ENCODE measurements around the gene FGD2.

FGD2 gene

DNA sequence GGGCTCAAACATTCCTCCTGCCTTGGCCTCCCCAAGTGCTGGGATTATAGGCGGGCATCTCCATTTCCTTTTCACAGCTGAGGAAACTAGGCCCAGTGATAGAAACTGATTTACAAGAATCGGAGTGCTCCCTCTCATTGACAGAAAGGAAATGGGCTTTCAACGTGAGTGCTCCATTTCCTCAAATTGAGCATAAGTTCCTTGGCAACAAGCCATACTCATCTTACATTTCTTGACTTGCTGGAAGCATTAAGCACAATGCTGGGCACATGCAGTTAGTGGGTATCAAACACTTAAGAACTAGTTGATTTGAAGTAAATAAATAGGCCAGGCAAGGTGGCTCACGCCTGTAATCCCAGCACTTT lies 54.7 kb downstream of the FGD2 start:
- no peaks in the 10 kb centered on the region for H4K20me1 ChIP-seq (ENCODE audit: insufficient read depth, low read length)
- H2AFZ ChIP-seq (ENCODE audit: low read length) = no peak overlapping the region
- H3K27me3 ChIP-seq (ENCODE audit: insufficient read depth, low read length) = no peaks in the 10 kb centered on the region
- H3K9ac ChIP-seq (ENCODE audit: low read length) = no peak overlapping the region
- no peak overlapping the region for H3K27ac ChIP-seq (ENCODE audit: low read depth, low read length, poor library complexity, severe bottlenecking)
- H3K36me3 ChIP-seq (ENCODE audit: insufficient read depth, low read length) = no peaks in the 10 kb centered on the region
- H3K9me2 ChIP-seq (ENCODE audit: low read depth, low read length) = no peaks in the 10 kb centered on the region
- TF ChIP-seq EZH2 (IDR thresholded peaks at IDR 0.05; ENCODE audit: borderline replicate concordance, low read length) = no peak
- TF ChIP-seq, protein P1, sequence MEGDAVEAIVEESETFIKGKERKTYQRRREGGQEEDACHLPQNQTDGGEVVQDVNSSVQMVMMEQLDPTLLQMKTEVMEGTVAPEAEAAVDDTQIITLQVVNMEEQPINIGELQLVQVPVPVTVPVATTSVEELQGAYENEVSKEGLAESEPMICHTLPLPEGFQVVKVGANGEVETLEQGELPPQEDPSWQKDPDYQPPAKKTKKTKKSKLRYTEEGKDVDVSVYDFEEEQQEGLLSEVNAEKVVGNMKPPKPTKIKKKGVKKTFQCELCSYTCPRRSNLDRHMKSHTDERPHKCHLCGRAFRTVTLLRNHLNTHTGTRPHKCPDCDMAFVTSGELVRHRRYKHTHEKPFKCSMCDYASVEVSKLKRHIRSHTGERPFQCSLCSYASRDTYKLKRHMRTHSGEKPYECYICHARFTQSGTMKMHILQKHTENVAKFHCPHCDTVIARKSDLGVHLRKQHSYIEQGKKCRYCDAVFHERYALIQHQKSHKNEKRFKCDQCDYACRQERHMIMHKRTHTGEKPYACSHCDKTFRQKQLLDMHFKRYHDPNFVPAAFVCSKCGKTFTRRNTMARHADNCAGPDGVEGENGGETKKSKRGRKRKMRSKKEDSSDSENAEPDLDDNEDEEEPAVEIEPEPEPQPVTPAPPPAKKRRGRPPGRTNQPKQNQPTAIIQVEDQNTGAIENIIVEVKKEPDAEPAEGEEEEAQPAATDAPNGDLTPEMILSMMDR (IDR thresholded peaks at IDR 0.05; ENCODE audit: low read length) = no peak
- no peak overlapping the region for H3K4me2 ChIP-seq (ENCODE audit: low read length)
- peaks cover 38% of the 10 kb centered on the region for H3K4me1 ChIP-seq (ENCODE audit: insufficient read depth, low read length, severe bottlenecking)
- H3K4me3 ChIP-seq (ENCODE audit: low read depth, low read length, poor library complexity, severe bottlenecking) = no peak overlapping the region
- no peaks in the 10 kb centered on the region for H3F3A ChIP-seq (ENCODE audit: insufficient read depth, low read length)
- H3K9me3 ChIP-seq (ENCODE audit: low read length) = no peaks in the 10 kb centered on the region
- no peaks in the 10 kb centered on the region for H3K79me2 ChIP-seq (ENCODE audit: insufficient read depth, low read length)

DNA sequence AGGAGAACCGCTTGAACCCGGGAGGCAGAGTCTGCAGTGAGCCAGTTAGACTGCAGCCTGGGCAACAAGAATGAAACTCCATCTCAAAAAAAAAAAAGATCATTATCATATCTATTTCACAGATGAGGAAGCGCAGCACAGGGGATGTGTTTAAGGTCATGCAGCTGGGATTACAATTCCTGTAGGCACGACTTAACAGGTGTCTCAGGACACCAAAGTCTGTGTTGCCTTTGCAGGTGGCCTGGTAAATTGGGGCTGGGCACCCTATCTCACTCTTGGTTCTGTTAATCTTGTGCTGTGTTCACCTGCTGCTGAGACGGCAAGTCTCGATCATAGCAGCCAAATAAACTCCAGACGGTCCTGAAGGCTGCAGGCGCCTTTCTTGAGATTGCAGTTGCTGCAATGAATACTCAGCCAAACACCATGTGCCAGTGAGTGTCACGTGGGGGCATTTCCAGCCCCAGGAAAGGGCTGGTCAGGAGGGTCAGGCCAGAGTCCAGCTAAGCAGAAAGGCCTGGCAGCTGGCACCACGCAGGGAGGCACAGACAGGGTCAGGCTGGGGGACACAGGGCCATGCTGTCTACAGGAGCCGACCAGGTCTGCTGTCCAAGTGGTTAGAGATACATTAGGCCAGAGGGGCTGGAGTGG lies 55.8 kb downstream of the FGD2 start:
- H3K4me3 ChIP-seq (ENCODE audit: low read depth, low read length, poor library complexity, severe bottlenecking) = no peak overlapping the region
- no peaks in the 10 kb centered on the region for H4K20me1 ChIP-seq (ENCODE audit: insufficient read depth, low read length)
- H3K4me2 ChIP-seq (ENCODE audit: low read length) = peak overlapping the region; percentile 1; the same call in 1 of the 2 replicates
- H3K9ac ChIP-seq (ENCODE audit: low read length) = peak overlapping the region; percentile 19; the same call in 1 of the 2 replicates
- H3K9me3 ChIP-seq (ENCODE audit: low read length) = no peaks in the 10 kb centered on the region
- peaks cover 30% of the 10 kb centered on the region for H3K4me1 ChIP-seq (ENCODE audit: insufficient read depth, low read length, severe bottlenecking)
- no peaks in the 10 kb centered on the region for H3K27me3 ChIP-seq (ENCODE audit: insufficient read depth, low read length)
- no peaks in the 10 kb centered on the region for H3K36me3 ChIP-seq (ENCODE audit: insufficient read depth, low read length)
- peak overlapping the region; percentile 69 for H3K27ac ChIP-seq (ENCODE audit: low read depth, low read length, poor library complexity, severe bottlenecking)
- H3K9me2 ChIP-seq (ENCODE audit: low read depth, low read length) = no peaks in the 10 kb centered on the region
- no peak overlapping the region for H2AFZ ChIP-seq (ENCODE audit: low read length)
- H3K79me2 ChIP-seq (ENCODE audit: insufficient read depth, low read length) = no peaks in the 10 kb centered on the region
- TF ChIP-seq EZH2 (IDR thresholded peaks at IDR 0.05; ENCODE audit: borderline replicate concordance, low read length) = no peak
- TF ChIP-seq, protein P1 (IDR thresholded peaks at IDR 0.05; ENCODE audit: low read length) = no peak
- H3F3A ChIP-seq (ENCODE audit: insufficient read depth, low read length) = no peaks in the 10 kb centered on the region

- Histone ChIP-seq H3K9me3 (ENCODE audit: low read length) (no peaks in the 10 kb centered on the region), H3K9me2 (ENCODE audit: low read depth, low read length) (no peaks in the 10 kb centered on the region), H2AFZ (ENCODE audit: low read length) (no peak overlapping the region; the same call in 1 of the 2 replicates), H3K27me3 (ENCODE audit: insufficient read depth, low read length) (no peaks in the 10 kb centered on the region), H3K36me3 (ENCODE audit: insufficient read depth, low read length) (no peaks in the 10 kb centered on the region), H3K4me1 (ENCODE audit: insufficient read depth, low read length, severe bottlenecking) (peaks cover 30% of the 10 kb centered on the region), H3K4me3 (ENCODE audit: low read depth, low read length, poor library complexity, severe bottlenecking) (no peak overlapping the region), H4K20me1 (ENCODE audit: insufficient read depth, low read length) (no peaks in the 10 kb centered on the region), H3K27ac (ENCODE audit: low read depth, low read length, poor library complexity, severe bottlenecking) (peak overlapping the region; percentile 69), H3K79me2 (ENCODE audit: insufficient read depth, low read length) (no peaks in the 10 kb centered on the region), H3K9ac (ENCODE audit: low read length) (no peak overlapping the region), H3F3A (ENCODE audit: insufficient read depth, low read length) (no peaks in the 10 kb centered on the region), H3K4me2 (ENCODE audit: low read length) (no peak overlapping the region)
- no peak for TF ChIP-seq EZH2 (IDR thresholded peaks at IDR 0.05; ENCODE audit: borderline replicate concordance, low read length)
- TF ChIP-seq, protein P1 (IDR thresholded peaks at IDR 0.05; ENCODE audit: low read length) = no peak
Measured at GRCh38 chr6:37062424-37062823, 57.0 kb downstream of the FGD2 start.

Measured in OCI-LY1 (cell line).